Gastrocnemius medialis (tissue), 4 donors: ENCODE results near the gene E2F1. TPM values are rescaled to one million over a fixed set of nuclear protein-coding genes. Genes with fewer than 3 reads are reported as not detected.
"Not testable (repeated sequence)": the region's sequence is repeated elsewhere in the genome, so short reads cannot be mapped to it uniquely, and the experiment has no call there.

Experiments
- ATAC-seq, 2 donors: fragments of 150-250 bp; one replicate each; pipeline ENCODE4 v1.9.1; 2016
- DNase-seq, 2 donors: peaks; one replicate each; pipeline ENCODE4 v3.0.0-alpha.2; 2019
- H3K27ac ChIP-seq, 4 donors: fragments of 200-600 bp; sonication (generic); 1 replicate in 1 of 4; 2 replicates in 3 of 4; pipeline ENCODE4 v1.5.1; 2016 to 2018; ENCODE audit warnings: mild to moderate bottlenecking in 2 of 4, moderate library complexity in 1 of 4
- H3K27me3 ChIP-seq, 3 donors: fragments of 200-600 bp; sonication (generic) in 2 of 3; 1 replicate in 1 of 3; 2 replicates in 2 of 3; pipeline versions ENCODE4 v1.5.1 to v1.6.0; 2016 to 2019; ENCODE audit warnings: mild to moderate bottlenecking in 1 of 3, moderate library complexity in 1 of 3
- H3K36me3 ChIP-seq, 2 donors: fragments of 200-600 bp; sonication (generic) in 1 of 2; one replicate each; pipeline ENCODE4 v1.5.1; 2017 to 2018
- H3K4me1 ChIP-seq, 2 donors: fragments of 200-600 bp; sonication (generic) in 1 of 2; one replicate each; pipeline ENCODE4 v1.5.1; 2016 to 2017; ENCODE audit warnings: mild to moderate bottlenecking in 2 of 2
- H3K4me3 ChIP-seq, 4 donors: fragments of 200-600 bp; sonication (generic) in 3 of 4; 1 replicate in 1 of 4; 2 replicates in 3 of 4; pipeline ENCODE4 v1.5.1; 2016 to 2019; ENCODE audit warnings: mild to moderate bottlenecking in 2 of 4
- H3K9me3 ChIP-seq, 3 donors: fragments of 200-600 bp; sonication (generic) in 2 of 3; 1 replicate in 1 of 3; 2 replicates in 2 of 3; pipeline ENCODE4 v1.5.1; 2016 to 2019
- POLR2A ChIP-seq, 2 donors: fragments of 450-650 bp; IDR thresholded peaks; one replicate each; pipeline ENCODE4 v1.6.1; 2017; ENCODE audit warnings: antibody characterized with exemption in 2 of 2, mild to moderate bottlenecking in 2 of 2, moderate library complexity in 2 of 2
- in situ Hi-C, 4 donors: fragments of 200-750 bp; cut with MboI; loops; one replicate each; pipeline versions ENCODE4 v1.15.0 to v1.8.0; 2017; ENCODE audit warnings: low sequenced_read_pairs in 4 of 4
- intact Hi-C: fragments of 100-400 bp; cut with DNase I; formaldehyde crosslinking; loops from one replicate; pipeline ENCODE4 v1.15.1; 2023; ENCODE audit warnings: low total_unique reads
- total RNA-seq, 4 donors: library from RNA; depleted of rRNA; stranded (reverse); fragments of >200 nt; gene quantifications; one replicate each; pipeline versions ENCODE4 v1.1.0 to v1.2.3, GENCODE V29; 2016
- TF ChIP-seq, protein P1 (sequence below), 5 experiments: fragments of 450-650 bp in 3 of 5; fragments of 200-600 bp in 2 of 5; sonication (generic) in 2 of 5; IDR thresholded peaks in 4 of 5; conservative IDR thresholded peaks in 1 of 5; 1 replicate in 4 of 5; 2 replicates in 1 of 5; pipeline ENCODE4 v1.5.1; 2016 to 2019; ENCODE audit warnings: antibody characterized with exemption in 5 of 5, mild to moderate bottlenecking in 3 of 5, moderate library complexity in 3 of 5

Gene E2F1
- total RNA-seq, 4 donors from 2014 or later, result 1.00 to 2.0 (median 1.4) TPM; not detected in 1

DNA sequence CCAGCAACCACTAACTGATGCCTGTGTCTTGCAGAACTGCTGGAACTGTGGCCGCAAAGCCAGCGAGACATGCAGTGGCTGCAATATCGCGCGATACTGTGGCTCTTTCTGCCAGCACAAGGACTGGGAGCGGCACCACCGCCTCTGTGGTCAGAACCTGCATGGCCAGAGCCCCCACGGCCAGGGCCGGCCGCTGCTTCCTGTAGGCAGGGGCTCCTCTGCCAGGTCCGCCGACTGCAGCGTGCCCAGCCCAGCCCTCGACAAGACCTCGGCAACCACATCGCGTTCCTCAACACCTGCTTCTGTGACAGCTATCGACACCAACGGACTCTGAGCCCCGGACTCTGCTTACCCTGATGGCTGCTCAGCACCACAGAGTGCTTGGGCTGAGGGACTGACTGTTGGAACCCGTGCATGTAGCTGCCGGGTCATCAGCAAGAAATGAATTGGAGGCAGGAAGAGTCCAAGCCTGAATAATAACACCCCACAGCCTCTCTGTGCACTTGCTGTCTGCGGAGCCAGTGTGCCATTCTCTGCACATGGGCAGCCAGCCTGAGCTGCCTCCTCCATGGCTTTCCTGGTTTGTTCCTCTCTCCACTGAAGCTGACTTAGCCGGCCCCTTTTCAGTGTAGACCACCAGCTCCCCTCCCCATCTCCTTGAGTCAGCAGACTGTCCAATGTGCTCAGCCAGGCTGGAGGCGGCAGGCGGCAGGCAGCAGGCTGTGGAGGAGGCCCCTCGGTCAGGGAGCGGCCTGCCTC lies 41.7 kb downstream of the E2F1 start:
- Histone ChIP-seq H3K4me3 (no peak overlapping the region), H3K36me3 (peaks cover 0 to 47% of the 10 kb centered on the region in 2 donors), H3K9me3 (no peaks in the 10 kb centered on the region), H3K27ac (no peak overlapping the region), H3K4me1 (peaks cover 11 to 23% of the 10 kb centered on the region in 2 donors), H3K27me3 (no peaks in the 10 kb centered on the region)
- ATAC-seq (no peak), DNase-seq (no peak)
- TF ChIP-seq POLR2A (IDR thresholded peaks at IDR 0.05), result no peak
- TF ChIP-seq, protein P1, sequence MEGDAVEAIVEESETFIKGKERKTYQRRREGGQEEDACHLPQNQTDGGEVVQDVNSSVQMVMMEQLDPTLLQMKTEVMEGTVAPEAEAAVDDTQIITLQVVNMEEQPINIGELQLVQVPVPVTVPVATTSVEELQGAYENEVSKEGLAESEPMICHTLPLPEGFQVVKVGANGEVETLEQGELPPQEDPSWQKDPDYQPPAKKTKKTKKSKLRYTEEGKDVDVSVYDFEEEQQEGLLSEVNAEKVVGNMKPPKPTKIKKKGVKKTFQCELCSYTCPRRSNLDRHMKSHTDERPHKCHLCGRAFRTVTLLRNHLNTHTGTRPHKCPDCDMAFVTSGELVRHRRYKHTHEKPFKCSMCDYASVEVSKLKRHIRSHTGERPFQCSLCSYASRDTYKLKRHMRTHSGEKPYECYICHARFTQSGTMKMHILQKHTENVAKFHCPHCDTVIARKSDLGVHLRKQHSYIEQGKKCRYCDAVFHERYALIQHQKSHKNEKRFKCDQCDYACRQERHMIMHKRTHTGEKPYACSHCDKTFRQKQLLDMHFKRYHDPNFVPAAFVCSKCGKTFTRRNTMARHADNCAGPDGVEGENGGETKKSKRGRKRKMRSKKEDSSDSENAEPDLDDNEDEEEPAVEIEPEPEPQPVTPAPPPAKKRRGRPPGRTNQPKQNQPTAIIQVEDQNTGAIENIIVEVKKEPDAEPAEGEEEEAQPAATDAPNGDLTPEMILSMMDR (IDR thresholded peaks at IDR 0.05 in 4 of 5, conservative IDR thresholded peaks at IDR 0.05 in 1 of 5), result no peak
- intact Hi-C loops, result no loop called here
- in situ Hi-C loops, result no loop called here

DNA sequence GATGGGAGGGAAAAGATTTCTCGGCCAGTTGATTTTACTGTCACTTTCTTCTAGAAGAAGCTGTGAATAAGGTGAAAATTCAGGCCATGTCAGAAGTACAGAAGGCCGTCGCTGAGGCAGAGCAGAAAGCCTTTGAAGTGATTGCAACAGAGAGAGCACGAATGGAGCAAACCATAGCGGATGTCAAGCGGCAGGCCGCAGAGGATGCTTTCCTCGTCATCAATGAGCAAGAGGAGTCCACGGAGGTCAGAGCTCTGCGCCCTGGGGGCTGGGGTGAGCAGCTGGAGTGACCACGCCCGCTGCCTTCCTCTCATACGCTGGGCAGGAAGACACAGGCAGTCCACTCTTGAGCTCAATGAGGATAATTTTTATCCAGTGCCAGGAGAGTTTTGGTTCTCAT lies 45.9 kb downstream of the E2F1 start:
- no peaks in the 10 kb centered on the region for H3K9me3 ChIP-seq
- H3K27me3 ChIP-seq, result no peaks in the 10 kb centered on the region
- ATAC-seq (no peak), DNase-seq (no peak)
- no peak overlapping the region for H3K4me3 ChIP-seq
- in situ Hi-C loops, result no loop called here
- H3K36me3 ChIP-seq, result peaks cover 0 to 58% of the 10 kb centered on the region in 2 donors
- no peak overlapping the region for H3K27ac ChIP-seq
- intact Hi-C loops, result no loop called here
- no peak for TF ChIP-seq POLR2A (IDR thresholded peaks at IDR 0.05)
- H3K4me1 ChIP-seq, result peaks cover 0 to 3% of the 10 kb centered on the region in 2 donors

GRCh38 chr20:33636776-33637175 lies 49.4 kb downstream of the E2F1 start:
- H3K9me3 ChIP-seq, result no peaks in the 10 kb centered on the region
- H3K27me3 ChIP-seq, result no peaks in the 10 kb centered on the region
- no peak overlapping the region for H3K4me3 ChIP-seq
- intact Hi-C loops (no loop called here), in situ Hi-C loops (no loop called here)
- peaks cover 0 to 36% of the 10 kb centered on the region in 2 donors for H3K36me3 ChIP-seq
- TF ChIP-seq, protein P1 (IDR thresholded peaks at IDR 0.05 in 4 of 5, conservative IDR thresholded peaks at IDR 0.05 in 1 of 5), result no peak
- no peak for TF ChIP-seq POLR2A (IDR thresholded peaks at IDR 0.05)
- no peak for ATAC-seq
- H3K27ac ChIP-seq, result no peak overlapping the region
- no peak for DNase-seq
- peaks cover 0 to 4% of the 10 kb centered on the region in 2 donors for H3K4me1 ChIP-seq

GRCh38 chr20:33635341-33635740 lies 50.8 kb downstream of the E2F1 start:
- intact Hi-C loops, result no loop called here
- H3K9me3 ChIP-seq, result no peaks in the 10 kb centered on the region
- no peak for TF ChIP-seq POLR2A (IDR thresholded peaks at IDR 0.05)
- TF ChIP-seq, protein P1 (IDR thresholded peaks at IDR 0.05 in 4 of 5, conservative IDR thresholded peaks at IDR 0.05 in 1 of 5), result no peak
- in situ Hi-C loops, result no loop called here
- no peaks in the 10 kb centered on the region for H3K27me3 ChIP-seq
- ATAC-seq (no peak), DNase-seq (no peak)
- H3K4me1 ChIP-seq, result peaks cover 0 to 4% of the 10 kb centered on the region in 2 donors
- H3K4me3 ChIP-seq, result no peak overlapping the region
- peaks cover 3 to 22% of the 10 kb centered on the region in 2 donors for H3K36me3 ChIP-seq
- H3K27ac ChIP-seq, result no peak overlapping the region

- peak in 1 of 2 donors; percentile 49 for DNase-seq
- H3K9me3 ChIP-seq, intact Hi-C loops, H3K27me3 ChIP-seq, H3K4me3 ChIP-seq, H3K4me1 ChIP-seq, in situ Hi-C loops: not testable (repeated sequence)
- peak in 1 of 2 donors; percentile 53 for ATAC-seq
- peak overlapping the region in 1 of 4 donors; percentile 39 for H3K27ac ChIP-seq
- peaks cover 4 to 31% of the 10 kb centered on the region in 2 donors for H3K36me3 ChIP-seq
Measured at GRCh38 chr20:33631910-33632309, 54.3 kb downstream of the E2F1 start.
